GM21360 (cell line): ENCODE results near the gene RINL.

ENCODE experiments used
- ATAC-seq: cut with Tn5 transposase; IDR thresholded peaks from one replicate; pipeline ENCODE4 v1.9.1; 2021; ENCODE audit warnings: mild to moderate bottlenecking, moderate library complexity; ENCODE audit not compliant: unreplicated experiment

Gene RINL

GRCh38 chr19:38877781-38878574 lies at the start of gene RINL:
Gene RINL (minus strand): TSS chr19:38878275. CDS start chr19:38876742, 1,533 bp downstream.
- ATAC-seq: no peak

DNA sequence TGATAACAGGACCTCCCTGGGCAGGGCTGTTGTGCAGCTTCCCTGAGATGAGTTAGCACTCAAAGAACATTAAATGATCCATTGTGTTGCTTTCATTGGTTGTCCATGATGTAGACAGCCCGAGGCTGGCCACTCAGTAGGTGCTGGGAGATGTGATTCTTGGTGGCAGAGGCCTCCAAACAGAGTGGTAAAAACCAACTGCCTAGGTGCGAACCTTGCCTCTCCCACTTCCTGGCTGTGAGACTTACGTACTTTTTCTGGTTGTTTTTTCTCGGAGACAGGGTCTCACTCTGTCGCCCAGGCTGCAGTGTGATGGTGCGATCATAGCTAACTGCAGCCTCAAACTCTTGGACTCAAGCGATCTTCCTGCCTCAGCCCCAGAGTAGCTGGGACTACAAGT lies 46.3 kb upstream of the RINL start:
- no peak for ATAC-seq

DNA sequence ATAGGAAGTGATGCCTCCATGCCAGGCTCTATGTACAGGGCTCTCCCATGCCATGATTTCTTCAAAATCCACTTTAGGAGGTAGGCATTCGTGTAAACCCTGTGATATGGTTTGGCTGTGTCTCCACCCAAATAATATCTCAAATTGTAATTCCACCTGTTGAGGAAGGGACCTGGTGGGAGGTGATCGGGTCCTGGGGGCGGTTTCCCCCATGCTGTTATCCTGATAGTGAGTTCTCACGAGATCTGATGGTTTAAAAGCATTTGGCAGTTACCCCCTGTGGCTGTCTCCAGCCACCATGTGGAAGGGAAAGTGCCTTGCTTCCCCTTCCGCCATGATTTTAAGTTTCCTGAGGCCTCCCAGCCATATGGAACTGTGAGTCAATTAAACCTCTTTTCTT lies 44.4 kb upstream of the RINL start:
- ATAC-seq: no peak

DNA sequence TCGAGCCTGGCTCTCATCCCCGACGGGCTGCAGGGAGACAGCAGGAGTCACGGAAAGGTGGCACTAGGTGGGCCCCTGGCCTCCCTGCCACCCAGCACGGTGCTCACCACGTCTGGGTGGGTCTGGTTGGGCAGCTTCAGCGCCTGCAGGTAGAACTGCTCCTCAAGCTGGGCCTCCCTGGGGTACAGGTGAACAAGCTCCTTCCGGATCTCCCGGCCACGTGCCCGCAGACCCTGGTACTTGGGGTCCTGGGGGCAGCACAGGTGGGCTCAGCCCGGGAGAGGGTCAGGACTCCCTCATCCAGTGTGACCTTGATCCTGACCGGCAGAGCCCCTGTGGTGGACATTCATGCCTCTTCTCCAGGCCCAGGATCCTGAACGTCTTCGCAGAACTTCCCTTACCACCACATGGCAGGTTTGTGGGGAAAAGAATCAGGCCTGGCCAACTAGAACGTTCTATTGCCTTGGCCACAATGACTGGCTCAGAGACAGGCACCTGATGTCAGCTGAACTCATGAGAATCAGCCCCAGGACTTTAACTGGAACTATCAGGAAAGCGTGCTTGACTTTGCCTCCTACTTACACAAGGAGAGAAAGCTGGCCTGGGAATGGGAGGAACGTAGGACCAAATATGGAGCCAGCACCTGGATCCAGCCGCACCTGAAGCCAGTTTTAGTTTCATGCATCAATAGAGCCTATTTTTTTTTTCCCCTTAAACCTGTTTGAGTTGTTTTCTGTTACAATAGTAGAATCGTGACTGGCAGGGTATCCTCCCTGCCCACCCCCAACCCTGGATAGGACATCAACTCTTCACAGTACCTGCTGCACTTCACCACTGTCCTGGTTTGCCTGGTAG lies 43.6 kb upstream of the RINL start:
- no peak for ATAC-seq

DNA sequence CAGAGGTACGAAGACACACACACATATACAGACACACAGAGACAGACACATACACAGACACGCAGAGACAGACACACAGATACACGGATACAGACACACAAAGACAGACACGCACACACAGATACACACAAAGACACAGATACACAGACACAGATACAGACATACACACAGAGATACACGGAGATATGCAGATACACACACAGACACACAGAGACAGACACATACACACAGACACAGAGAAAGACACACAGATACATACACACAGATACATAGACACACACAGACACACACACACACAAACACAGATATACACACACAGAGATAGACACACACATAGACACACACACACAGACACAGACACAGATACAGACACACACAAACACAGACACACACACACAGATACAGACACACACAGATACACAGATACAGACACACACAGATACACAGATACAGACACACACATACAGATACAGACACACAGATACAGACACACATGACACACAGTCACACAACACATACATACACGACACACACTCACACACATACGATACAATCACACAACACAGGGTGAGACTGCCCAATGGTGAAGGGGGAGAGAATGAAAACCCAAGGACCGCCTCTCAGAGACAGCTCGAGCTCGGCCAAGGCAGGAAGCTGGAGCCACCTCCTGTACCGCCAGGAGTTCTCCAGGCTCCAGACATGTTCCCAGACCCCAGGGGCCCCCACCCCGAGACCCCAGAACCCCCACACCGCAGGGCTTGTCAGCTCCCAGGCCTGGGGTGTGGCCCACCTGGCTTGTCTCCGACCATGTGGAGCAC lies 42.7 kb upstream of the RINL start:
- ATAC-seq: no peak

DNA sequence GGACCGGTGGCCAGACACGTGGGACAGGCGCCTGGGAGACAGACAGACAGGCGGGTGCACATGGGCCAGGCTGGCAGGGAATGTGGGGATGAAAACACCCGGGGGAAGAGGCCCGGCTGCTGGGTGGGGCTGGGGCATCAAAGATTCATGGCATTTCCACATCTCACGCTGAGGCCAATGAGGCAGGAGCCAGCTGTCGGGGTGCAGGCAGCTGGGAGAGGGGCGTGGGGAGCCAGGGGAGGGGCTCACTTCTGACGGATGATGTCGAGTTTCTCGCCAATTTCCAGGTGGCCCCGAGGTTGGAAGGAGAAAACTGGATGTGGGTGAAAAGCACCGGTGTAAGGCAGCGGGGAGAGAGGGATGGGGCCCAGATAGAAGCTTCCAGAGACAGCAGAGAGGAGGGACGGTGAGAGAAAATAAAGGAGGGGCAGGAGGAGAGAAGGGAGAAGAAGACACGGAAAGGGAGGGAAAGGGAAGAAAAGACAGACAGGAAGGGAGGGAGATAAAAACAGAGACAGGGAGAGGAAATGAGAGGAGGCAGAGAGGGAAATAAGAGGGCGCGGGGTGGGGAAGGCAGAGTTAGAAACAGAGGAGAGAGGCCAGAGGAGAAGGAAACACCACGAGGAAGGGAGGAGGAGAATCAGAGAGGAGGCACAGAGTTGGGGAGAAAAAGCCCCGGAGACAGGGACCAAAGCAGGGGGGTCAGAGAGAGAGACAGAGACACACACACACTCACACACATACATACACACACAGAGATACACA lies 41.9 kb upstream of the RINL start:
- no peak for ATAC-seq

DNA sequence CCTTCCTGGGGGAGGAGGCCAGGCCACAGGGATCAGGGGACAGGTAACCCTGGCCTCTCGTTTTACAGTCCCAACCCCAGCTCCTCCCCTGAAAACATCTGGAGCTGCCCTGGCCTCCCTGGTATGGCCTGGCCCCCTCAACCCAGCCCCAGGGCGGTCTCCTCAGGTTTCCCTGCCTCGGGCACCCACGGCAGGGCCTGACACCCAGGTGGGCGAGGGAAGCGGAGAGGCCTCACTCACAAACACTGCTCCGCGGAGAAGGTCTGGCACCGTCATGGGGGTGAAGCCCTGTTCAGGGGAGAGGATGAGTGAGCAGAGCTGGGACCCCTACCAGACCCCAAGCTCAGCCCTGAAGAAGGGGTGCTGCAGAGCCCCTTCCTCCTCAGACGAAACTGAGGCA lies 40.5 kb upstream of the RINL start:
- ATAC-seq: no peak

- ATAC-seq: no peak
Measured at GRCh38 chr19:38917921-38918491, 39.9 kb upstream of the RINL start.

GRCh38 chr19:38917516-38917915 lies 39.4 kb upstream of the RINL start:
- ATAC-seq: no peak

GRCh38 chr19:38915329-38916321 lies 37.5 kb upstream of the RINL start:
- ATAC-seq: no peak

GRCh38 chr19:38913958-38914357 lies 35.9 kb upstream of the RINL start:
- no peak for ATAC-seq

- ATAC-seq: no peak
Measured at GRCh38 chr19:38912600-38913514, 34.8 kb upstream of the RINL start.

GRCh38 chr19:38911388-38912001 lies 33.4 kb upstream of the RINL start:
- no peak for ATAC-seq

GRCh38 chr19:38910488-38910887 lies 32.4 kb upstream of the RINL start:
- no peak for ATAC-seq

GRCh38 chr19:38908911-38909310 lies 30.8 kb upstream of the RINL start:
- no peak for ATAC-seq

DNA sequence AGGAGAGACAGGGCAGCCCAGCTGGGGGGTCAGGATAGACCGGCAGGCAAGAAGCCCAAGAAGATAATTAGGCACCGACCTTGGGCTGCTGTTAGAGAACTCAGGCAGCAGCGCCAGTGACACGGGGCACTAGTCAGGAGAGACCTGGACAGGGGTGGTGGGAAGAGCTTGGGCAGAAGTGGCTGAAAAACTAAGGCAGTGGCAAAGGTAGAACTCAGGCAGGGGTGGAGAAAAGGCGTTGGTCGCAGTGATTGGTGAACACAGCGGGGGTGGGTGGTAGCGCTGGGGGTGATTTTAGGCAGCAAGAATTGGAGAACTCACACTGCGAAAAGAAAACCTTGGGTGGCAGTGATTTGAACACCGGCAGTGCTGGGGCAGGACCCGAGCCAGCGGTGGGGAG lies 29.6 kb upstream of the RINL start:
- no peak for ATAC-seq

- ATAC-seq: no peak
Measured at GRCh38 chr19:38907227-38907626, 29.2 kb upstream of the RINL start.

DNA sequence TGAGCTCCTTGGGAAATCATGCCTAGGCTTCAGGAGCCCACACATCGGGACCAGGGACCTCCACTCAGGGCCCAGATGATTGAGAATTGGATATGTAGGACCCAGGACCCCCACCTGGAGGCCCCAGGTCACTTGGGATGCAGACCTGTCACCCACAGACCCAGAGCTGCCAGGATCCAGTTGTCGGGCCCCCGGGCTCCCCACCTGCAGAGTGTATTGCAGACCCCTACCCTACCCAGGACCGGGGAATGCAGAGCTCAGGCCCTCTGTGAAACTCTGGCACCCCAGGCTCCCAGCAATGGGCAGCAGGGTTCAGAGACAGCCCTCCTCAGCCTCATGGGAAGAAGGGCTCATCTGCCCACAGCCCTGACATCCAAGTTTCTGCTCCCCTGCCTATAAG lies 27.5 kb upstream of the RINL start:
- ATAC-seq: no peak
